ENCODE data around the gene SOX6.
A peak's percentile ranks its signal among the peaks of the same experiment; 100 is the strongest.

SOX6 gene

DNA sequence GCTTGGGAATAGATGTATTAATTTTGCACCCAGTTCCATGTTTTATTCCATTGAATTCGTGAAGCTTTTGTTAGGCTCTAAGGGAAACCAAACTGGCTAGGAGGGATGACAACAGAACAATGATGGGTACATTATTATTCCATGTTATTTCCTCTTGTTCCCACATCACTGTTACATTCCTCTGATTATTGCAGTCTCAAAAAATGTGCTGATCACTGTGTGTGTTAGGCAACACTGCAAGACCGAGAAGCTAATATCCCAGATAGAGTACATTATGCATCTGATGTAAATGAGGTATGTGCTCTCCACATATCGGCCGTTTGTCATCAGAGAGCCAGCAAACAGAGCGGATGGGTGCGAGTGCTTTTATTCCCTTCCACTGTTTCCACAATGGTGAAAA lies 327.9 kb downstream of the SOX6 start:
- DNase-seq: no peak

DNA sequence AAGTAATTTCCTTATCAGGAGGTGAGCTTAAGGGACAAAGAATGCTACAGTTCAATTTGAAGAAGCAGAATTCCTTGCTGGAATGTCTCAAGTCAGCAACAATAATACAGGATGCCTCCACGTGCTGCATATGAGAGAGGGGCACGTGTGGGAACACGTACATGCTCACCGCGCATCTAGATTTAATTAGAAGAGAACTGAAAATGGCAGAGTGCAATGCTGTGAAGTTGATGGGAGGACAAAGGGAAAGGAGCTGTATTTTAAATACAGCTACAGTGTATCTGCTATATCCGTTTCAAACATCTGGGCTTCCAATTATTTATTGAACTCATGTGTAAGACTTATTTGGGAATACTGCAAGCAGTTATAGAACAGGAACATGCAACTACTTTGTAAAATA lies 328.7 kb downstream of the SOX6 start:
- no peak for DNase-seq

DNA sequence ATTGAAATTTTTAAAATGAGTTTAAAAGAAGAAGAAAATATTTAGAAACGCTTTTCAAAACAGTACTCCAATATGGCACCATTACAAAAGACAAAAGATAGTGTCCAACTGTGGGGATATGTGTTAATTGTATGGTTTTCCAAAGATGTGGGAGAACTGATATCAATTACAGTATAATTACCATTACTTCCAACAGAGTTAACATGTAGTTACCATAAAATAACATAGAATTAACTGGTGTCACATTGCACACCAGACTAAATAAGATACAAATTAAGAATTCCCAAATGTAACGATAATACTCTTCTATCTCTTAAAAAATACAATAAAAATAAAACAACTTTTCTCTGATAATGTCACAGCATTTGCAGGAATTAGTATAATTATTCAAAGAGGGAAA lies 329.5 kb downstream of the SOX6 start:
- no peak for DNase-seq

DNA sequence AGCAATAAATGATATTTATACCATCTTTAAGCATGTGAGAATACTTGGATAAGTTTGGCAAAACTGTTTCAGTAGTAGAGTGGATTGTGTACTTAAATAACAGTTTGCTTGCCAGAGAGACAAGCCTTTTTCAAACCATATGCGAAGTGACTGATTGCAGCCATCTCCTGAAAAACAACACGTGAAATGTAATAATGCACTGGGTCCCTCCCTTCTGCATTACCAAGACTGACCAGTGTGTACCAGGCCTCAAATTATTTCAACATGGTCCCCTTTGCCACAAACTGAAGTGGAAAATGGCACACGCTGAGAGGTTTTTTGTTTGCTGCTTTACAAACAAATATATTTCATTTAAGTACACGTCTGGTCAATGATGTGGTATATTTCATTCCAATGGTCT lies 337.4 kb downstream of the SOX6 start:
- no peak for DNase-seq

DNA sequence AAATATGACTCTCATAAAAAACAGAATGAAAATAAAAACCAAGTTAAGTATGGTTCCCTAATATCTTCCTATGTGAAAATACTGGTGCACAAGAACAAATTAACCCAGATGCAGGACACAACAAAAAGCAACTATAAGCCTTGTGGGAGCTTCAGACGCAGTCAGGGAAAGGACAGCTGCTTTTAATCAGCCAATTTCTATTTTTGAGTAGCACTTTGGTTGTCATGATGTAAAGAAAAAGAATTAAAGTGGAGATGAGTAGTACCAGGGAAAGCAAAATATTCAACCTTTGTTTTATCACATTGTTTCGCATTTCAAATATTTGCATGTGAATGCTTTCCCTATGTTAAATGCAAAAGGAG lies 339.9 kb downstream of the SOX6 start:
- no peak for DNase-seq

DNA sequence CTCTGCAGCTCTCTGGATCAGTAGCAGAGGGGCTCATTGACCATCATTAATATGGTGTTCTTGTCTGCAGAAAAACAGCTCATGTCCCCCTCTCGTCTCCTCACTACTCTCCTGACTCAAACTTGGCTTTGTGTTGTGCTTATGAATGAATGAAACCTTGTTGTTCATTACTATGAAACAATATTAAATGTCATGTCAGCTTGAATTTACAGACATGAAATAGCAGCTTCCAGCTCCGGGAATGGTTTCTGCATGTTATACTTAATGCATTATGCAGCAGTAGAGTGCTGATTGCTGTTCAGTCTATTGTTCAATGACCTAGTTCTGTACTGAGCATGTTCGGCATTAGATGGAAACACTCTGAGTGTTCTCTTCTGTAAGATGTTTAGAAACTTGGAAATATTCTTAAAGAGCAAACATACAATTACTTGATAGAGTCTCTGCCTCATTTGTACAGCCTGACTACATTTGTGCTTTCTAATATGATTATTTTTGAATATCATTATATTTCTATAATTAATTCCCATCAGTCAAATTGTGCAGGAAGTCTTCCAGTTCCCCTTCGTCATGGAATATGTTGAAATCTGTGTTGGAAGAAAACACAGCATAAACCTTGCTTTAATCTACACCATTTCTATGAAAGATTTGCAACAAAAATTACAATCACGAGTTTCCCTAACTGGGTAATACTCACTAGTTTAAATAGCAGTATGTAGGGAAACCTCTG lies 340.4 kb downstream of the SOX6 start:
- DNase-seq: no peak

DNA sequence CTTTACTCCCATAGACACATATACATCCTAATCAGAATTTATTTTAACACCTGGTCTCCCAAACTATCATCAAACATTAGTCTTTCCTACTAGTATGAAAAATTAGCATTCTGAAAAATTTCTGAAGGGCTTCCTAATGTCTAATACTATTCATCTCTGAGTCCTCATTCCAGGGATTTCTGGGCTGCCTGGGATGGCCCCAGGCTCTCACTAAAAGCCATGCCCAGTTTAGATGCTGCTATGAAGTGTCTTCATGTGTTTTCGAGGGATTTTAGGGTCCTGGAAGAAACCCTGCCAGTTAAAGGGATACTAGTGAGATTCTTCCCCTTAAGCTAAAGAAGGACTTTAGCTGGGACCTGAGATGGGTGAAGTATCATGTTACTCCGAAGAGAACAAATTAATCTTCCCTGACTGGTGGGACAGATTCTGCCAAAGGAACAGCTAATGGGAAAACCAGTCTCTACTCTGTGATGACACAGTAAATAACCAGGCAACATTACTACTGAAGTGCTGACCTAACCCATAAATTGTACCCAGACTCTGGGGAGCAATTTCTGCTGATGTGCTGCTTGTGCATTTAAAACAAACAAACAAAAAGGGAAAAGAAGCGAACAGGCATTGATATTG lies 342.6 kb downstream of the SOX6 start:
- peak; percentile 19 for DNase-seq

DNA sequence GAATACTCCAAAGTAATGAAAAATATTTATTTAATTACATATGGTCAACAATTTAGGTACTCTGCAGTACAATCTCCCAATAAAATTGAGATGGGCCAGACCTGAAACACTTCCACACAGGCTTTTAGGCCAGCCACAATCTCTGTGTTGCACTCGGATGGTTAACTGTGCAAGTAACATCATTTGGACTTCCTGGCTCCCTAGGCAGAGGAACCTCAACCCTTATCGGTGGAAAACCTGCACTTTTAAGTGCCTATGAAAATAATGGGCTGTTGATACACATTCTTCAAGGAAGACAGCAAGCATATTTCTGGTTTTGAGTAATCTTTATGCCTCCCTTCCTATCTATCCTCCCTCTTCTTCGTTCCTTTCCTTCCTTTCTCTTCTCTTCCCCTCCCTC lies 343.1 kb downstream of the SOX6 start:
- no peak for DNase-seq

DNA sequence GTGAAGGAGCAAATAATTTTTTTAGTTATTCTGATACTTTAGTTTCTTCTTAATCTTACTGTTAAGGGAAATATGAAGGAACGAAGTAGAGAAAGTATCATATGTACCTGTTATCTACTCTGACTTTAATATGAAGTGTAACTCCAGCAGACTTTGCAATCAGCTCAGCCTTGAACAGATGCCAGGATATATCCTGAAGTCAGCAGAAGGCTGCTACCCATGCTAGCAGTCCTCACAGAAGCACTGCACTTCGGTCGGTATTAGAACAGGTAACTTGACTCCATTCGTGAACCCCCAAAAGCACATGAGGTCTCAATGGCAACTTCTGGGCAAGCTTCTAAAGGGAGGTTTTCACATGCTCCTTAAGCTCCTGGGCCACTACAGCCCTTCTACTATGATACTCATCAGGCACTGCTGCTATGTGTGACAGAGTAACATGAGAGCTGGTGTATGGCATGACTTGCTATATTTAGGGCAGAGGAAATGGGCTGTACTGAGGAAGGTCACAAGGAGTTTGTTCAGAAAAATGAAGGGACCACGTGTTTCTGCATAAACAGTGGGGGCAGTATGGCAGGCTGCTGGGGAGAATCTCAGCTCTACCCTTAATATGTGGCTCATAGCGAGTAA lies 344.1 kb downstream of the SOX6 start:
- DNase-seq: no peak

DNA sequence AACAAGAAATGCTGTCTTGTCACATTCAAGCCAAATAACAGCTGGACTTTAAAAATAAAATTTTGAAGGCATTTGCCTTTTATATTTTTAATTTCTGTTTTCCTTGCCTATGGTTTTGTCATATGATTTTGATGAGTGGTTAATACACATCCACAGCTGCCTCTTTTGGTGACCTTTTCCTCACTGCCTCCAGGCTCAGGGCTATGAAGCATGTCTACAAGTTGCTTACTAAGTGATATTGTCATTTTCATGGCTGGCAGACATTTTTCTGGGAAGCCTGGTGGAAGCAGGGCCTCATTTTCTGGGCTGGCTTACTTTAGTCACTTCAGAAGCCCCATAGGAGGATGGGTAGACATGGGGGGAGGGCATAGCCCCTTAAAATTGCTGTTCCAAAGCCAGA lies 344.9 kb downstream of the SOX6 start:
- no peak for DNase-seq

DNA sequence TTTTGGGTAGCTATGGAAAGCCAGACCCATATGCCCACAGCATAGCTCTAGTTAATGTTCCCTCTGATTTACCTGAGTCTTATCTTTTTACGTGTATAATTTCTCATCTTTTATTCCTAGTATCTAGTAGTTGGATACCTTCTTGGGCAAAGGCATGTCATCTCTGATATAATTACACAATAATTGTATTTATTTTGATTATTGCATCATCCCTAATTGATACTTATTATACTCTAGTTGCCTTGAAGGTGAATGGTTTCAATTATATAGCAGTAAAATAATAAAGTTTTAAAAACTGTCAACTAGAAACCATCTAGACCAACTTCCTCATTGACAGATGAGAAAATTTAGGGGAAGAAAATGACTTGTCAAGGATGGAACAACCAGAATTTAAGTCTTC lies 347.3 kb downstream of the SOX6 start:
- DNase-seq: no peak

DNA sequence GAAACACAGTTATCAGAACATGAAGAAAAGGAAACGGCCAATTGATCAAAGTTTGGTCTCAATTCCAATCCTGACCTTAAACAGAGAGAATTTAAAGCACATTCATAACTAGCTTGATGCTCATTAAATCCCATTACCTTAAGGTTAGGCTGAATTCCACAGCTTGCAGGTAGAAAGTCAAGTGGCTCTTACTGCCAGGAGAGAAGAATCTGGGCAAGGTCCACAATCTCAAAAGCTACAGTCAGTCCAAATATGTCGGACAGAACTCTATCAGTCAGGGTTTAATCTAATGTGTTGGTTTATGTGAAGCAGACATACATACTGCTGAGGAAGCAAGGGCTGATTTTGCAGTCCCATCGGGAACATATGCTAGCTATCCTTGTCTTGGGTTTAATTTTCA lies 348.8 kb downstream of the SOX6 start:
- DNase-seq: no peak

DNA sequence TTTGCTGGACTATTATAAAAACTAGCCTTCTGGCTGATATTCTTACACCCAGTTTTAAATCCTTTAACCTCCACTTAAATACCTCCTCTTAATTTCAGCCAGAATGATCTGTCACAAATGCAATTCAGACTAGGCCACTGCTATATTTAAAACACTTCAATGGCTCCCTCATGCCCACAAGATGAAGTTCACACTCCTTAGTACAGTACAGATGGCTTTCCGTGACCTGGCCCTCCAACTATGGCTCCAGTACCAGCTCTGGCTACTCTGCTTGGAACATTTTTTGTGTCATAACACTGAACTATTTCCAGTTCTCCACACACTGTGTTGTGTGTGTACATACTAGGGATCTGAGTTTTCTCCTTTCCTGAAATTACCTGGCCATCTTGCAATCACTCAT lies 353.4 kb downstream of the SOX6 start:
- DNase-seq: peak; percentile 38

DNA sequence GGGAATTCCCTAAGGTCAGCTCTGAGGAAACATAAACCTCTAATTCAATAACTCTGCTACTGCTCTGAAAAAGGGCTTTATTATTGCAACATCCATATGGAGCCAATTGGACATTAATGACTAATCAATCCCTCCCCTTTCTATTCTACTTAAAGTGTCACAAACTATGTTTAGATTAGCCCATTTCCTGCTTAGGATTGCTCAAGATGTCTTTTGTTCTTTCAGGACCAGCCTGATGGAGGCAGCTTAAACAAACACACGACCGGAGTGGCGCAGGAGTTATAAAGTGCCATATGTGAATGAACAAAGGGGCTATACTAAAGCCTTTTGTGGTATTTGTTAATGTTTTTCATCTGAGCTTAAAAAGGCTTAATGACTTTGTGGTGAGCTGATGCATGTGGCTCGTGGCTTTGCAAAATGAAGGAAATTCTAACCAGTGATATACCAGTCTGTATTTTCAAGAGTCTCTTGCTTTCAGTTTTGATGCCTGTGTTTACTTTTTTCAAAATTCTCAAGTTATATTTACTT lies 354.4 kb downstream of the SOX6 start:
- DNase-seq: peak; percentile 86

DNA sequence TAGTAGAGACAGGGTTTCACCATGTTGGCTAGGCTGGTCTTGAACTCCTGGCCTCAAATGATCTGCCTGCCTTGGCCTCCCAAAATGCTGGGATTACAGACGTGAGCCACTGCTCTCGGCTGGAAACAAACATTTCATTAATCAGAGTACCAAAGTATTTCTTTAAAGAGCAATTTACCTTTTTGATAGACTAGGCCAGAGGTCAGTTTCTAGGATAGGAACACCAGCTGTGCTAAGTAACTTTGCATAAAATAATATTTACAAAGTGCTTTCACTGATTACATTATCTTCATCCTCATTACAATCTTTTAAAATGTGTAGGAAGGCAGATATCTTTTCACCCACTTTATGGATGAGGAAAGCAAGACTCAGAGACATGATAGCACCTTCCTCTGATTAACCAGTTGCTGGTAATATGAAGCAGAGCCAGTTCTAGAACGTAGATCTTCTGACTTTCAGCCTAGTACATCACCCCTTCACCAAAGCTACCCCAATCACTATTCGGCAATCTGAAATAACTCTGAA lies 355.2 kb downstream of the SOX6 start:
- DNase-seq: peak; percentile 17

DNA sequence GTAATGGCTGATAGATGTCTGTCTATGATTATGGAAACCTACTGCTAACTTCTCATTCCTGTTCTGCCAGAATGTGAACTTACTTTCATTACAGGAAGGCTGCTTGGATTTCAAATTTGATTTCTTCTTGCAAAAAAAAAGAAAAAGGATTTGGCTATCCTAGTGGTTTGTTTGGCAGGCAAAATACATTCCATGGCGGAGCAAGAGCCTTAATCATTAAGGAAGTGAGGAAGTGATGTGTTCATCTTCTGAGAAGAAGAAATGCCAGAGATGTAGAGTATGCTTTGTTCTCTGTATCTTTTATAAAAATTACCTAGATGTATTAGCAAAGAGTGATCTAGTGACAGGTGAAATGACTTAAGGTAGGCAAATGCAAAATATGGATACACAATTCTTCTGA lies 356.3 kb downstream of the SOX6 start:
- DNase-seq: no peak

DNA sequence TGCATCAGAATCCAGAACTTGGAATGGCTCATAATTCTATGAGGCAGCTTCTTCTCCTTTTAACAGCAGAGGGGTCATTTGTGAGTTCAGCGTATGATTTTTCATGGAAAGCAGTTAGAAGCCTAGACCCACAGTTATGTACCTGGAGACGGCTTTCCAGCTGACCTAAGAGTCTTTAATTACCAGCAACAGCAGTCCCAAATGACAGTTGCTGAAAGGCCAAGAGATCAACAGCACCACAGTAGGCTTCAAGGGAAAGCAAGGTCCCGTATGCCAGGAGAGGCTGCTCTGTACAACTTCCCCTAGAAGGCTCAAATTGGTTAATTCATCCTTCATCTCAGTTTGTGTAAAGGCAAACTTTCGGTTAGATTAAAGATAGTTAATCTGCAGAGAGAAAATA lies 363.0 kb downstream of the SOX6 start:
- DNase-seq: no peak

DNA sequence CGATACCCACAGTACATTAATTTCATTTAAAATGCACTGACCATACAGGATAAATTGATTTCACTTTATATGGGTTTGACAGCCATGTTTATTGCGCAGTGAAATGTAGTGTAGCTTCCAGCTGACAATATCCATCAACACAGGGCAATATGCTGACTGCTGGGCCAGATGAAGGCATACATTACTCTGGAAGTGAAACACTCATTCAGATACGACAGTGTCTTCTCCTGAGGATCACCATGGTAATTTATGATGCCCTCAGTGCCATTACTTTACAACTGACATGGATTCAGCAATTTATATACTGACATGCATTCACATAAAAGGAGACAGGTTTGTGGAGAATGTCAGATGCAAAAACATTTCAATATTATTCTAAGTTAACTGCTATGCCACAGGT lies 365.1 kb downstream of the SOX6 start:
- DNase-seq: no peak

DNA sequence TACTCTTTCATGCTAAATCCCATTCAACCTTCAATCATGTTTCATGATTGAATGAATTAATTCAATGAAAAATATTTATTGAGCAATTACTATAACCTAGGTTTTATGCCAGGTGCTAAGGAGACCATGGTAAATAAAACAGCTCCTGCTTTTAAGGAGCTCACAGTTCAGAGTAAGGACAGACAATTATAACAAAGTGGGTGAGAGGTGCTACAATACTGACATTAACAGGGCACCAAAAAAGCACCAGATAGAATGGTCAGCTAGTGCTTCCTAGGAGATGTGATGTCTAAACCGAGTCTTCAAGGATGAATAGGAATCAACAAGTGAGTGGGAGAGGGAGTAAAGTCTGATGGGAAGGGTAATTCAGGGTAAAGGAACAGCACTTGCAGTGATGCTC lies 366.7 kb downstream of the SOX6 start:
- DNase-seq: no peak

DNA sequence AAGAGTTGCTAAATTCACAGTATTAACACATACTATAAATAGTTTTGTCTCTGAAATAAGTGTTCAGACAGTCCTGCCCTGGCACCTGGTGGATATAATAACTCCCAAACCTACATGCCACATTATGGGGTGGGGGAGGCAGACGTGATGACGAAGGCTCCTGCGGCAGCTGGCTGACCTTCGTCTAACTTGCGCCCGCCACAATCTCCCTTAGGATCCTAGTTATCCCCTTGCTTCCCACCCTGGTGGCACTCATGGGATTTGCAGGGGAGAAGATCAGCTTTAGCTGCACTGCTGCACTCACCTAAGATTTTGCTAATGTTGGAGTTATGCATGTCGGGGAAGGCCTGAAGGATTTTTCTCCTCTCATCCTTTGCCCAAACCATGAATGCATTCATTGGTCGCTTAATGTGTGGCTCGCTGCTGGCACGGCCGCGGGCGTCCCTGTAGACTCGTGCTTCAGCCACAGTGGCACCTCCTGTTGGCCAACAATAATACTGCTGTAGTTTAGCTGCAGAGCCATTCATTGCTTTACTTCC lies 367.6 kb downstream of the SOX6 start:
- DNase-seq: no peak

DNA sequence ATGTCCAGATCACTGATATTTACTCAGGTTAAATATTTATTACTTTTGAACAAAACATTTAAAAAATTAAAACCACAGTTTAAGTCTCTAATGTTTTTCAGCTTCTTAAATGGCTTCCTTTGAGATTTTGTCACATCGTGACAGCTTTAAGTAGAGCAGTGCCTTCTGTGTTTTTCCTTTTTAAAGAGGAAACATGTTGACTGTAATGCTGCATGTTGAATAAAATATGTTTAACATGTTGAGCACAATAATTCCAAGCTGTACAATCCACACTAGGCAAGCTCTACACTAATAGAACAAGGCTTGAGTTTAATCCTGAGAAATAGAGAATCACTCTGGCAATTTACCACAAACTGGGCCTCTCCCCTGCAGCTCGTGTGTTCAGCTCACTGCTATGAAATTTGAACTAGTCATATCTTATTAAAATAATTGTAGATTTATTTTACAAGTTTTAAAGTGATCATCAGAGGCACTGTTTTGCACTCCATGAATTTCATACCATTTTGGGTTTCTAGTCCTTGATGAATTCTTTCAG lies 368.3 kb downstream of the SOX6 start:
- no peak for DNase-seq

DNA sequence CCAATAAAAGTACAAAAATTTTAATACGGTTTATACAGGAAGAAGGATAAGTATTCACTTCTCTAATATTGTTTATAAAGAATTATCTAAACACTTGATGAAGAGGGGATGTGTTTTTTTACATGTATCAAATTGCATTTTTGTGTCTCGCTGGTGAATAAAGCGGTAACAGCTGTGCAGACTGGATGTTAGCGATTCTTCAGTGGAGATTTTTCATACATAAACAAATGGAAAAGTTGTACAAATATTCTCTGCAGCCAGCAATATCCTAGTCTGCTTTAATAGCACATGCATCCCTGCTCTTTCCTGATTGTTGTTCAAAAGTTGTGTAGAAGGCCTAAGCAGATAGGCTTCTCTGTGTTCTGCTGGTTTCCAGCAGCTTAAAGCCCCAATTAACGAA lies 369.3 kb downstream of the SOX6 start:
- peak; percentile 42 for DNase-seq

DNA sequence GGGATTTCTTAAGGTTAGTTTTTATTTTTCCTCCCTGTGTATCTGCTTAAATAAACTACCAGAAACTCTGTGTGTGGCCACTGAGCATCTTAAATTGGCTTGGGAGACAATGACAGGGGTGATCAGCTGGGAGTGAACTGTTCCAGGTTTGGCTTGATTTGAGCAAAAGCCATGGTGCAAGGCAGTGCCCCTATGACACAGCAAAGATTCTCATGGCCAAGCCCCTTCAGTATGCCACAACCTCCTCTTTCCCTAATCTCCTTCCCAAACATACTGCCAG lies 370.5 kb downstream of the SOX6 start:
- DNase-seq: no peak
